SHP77 (cell line): ENCODE measurements around the gene ATXN3L.

Source experiments
- DNase-seq, 2 experiments: peaks; one replicate each; lab custom pipeline; 2025; lab: John Stamatoyannopoulos, UW

Gene ATXN3L

DNA sequence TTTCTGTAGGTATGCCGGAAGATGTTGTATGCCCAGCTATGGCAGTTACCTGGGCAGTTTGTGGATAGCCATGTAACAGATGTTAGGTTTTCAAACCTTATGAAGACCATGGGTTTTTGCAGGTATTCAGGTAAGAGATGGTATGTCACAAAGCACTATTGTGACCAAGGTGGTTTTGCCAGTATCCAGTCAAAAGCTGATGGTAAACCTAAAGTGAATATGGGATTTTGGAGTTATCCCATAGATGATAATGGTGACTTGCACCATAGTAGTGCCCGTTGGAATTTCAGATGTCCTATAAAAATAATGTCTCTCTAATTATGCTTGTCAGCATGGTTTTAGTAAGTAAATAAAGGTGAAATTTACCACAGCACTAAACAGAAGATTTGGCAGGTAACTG, at the start of gene ATXN3L:
Gene ATXN3L (minus strand): TSS at position 101 of the 400 bp plus-strand sequence. CDS start 119 bp downstream, outside the sequence.
- DNase-seq = no peak

DNA sequence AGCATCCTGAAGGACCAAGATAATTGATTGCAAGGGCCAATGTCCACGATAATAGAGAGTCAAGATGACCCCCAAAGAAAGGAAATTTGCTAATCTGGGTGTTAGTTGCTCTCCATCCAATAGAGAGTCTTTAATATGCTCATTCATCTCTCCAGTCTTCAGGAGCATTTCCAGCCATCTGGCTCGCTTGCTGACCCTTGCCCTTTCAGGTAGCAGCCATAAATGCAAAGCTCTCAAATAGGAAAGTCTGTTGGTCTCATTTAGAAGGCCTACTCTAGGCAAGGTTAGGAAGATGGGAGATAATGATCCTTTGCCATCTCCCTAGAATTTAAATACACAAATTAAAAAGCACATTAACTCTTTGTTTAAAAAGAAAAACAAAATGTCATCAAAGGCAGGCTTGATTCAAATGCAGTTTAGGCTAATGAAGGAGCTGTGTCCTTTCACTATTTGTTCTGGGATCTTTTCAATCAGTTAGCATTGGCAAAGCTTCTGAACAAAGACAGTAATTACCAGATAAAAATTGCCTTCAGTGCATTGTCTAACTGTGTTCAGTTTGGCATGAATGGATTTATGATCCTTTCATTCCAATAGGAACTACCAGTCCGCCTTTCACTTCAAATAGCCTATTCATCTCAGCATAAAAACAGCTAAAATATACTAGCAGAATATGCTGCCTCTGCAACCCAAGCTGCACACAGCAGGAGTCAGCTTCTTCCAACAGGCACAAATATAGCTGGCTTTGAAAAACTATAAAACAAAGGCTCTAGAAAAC, 49.6 kb upstream of the ATXN3L start:
- DNase-seq = no peak

DNA sequence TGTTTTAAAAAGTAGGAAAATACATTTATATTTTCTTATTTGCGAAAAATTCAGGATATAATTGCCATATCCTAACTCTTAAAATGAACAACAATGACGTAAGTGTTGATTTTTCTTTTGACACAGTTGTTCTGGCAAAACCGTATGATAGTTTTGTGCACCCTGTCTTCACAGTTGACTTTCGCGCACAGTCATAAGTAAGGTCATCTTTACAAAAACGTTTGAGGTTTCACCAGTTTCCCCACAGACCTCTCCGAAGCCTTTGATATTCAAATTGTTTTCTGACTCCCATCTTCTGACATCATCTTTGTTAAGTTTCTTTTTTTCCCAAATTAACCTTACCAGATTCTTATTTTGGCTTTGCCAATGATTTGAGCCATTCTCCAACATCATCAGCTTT, 48.1 kb upstream of the ATXN3L start:
- no peak for DNase-seq

DNA sequence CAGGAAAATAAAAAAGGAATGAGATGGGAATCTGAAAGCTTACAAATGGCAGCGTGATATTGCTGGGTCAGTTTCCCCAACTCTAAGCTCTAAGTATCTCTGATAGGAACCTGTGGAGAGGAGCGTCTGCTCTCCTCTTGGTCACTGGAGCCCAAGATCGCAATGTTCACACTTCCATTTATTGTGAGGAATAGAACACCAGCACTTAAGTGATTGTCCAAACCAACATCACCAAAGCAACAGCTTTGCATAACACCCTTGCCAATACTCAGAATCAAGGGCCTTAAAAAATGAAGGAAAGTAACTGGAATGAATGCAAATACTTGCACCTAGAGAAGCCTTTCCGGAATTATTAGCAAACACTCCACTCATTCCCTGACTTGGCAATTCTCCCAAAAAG, 46.8 kb upstream of the ATXN3L start:
- DNase-seq = no peak

DNA sequence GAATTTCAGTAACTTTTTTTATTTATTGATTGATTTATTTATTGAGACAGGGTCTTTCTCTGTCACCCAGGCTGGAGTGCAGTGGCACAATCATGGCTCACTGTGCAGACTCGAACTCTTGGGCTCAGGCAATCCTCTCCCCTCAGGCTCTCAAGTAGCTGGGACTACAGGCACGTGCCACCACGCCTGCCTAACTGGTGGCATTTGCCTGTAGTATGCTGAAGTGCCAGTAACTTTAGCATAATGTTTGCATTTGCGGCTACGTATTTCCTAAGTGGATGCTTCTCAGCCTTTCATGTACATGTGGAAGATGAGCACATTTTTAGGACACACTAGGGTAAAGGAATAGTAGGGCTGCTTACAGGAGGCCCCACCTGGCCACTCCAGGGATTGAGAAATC, 45.3 kb upstream of the ATXN3L start:
- DNase-seq = no peak

DNA sequence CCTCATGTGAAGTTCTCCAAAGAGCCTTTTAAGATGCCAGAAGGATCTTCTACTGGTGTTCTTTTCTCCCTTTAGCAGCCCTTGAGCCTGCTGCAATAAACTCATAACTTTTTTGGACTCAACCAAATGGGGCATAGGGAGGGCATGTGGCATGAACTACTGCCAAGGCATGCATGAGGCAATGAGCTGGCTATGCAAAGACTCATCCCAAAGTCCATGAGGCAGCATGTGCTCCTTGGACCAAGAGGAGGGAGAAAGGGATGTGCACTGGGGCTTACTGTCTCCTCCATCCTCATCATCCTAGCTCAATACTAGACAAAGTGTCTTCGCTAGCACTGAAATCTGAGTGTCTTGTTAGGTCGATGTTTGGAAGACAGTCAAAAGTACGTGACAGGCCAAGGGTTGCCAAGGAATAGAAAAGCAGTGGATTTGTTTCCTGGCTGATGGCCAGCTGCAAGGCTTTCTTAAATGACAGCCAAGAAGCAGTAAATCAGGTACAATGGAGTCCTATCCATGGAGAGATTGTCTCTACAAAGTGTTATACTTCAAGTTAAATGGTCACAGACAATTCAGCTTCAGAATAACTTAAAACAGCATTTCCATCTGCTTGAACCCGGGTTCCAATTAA, 44.5 kb upstream of the ATXN3L start:
- no peak for DNase-seq

DNA sequence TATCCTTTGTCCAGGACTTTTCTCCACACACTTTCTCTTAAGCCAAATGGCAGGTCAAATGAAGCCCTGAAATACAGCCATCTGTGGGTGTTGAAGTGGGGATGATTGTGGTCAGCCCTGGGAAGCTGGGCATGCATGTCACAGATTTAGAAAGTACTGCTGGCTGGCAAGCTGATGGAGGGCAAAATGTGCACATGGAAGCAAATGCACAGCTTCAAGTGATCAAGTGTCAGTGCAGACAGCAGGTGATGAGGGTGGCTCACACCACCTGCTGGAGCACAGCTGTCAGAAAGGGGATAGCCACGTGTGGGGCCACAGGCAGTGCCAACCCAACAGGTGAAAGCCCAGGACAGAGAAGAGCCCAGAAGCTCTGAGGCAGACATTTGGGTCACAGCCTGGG, 40.3 kb upstream of the ATXN3L start:
- peak; percentile 64 to 70 for DNase-seq

DNA sequence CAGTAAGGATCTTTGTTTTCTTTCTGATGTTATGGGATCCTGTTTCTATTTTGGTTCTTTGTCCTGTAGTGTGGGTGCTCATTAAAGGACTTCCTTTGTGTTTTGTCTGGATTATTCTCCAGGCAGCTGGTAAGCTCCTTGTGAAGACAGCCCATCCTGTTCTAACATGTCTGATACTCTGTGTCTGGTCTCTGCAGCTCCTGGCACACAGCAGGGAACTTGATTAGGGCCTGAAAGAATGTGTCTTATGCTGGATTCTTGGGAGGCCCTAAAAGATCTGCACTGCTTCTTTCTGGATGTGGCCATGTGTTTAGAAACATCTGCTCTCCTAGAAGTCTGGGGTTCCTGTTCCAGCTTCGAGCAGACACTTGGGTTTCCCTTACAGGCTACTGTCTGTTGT, 38.1 kb upstream of the ATXN3L start:
- DNase-seq = peak in 1 of 2 experiments; percentile 45

DNA sequence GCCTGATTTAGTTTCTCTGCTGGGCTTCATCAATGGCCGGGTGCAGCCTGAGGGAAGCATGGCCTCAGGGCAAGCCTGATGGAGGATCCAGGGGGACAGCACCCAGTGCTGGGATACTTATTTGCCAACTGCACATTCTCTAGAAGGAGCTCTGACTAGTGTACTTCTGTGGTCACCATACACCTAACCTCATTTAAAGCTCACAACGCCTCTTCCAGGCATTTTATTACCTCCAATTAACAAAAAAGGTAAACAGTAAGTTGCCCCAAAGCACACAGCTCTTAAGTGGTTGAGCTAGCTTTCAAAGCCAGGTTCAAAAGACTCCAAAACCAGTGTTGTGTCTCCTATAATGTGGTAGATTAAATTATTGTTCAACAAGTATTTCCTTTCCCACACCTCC, 26.8 kb upstream of the ATXN3L start:
- DNase-seq = no peak

DNA sequence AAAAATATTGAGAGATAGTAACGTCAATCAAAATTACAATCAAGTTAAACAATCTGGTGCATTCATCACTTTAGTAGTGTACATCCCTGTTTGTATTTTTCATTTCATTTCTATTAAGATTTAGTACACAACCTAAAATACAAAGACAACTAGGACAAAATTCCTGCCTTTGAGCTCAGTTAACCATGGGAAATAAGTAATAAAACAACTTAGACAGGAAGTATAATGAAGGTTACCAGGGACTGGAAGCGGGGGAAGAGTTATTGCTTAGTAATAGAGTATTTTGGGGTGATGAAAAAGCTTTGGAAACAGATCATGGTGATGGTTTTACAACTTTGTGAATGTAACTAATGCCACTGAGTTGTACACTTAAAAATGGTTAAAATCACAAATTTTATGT, 25.6 kb upstream of the ATXN3L start:
- DNase-seq = no peak

DNA sequence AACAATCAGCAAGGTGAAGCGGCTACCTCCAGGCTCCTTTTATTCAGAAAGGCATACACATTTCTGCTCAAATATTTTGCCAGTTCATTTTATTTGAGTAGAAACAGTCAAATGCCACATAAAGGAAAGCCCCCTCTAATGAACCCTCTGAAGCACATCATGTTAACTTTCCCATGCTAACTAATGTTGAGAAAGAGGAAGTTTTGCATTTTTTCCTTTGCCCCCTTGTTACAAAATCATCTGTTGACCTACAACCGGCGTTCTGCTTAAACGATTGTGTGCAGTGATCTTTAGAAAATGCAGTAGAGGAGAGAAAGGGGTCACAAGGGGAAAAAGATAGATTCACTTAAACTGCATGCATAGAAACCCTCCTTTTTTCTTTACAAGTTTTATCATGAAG, 25.2 kb upstream of the ATXN3L start:
- no peak for DNase-seq

DNA sequence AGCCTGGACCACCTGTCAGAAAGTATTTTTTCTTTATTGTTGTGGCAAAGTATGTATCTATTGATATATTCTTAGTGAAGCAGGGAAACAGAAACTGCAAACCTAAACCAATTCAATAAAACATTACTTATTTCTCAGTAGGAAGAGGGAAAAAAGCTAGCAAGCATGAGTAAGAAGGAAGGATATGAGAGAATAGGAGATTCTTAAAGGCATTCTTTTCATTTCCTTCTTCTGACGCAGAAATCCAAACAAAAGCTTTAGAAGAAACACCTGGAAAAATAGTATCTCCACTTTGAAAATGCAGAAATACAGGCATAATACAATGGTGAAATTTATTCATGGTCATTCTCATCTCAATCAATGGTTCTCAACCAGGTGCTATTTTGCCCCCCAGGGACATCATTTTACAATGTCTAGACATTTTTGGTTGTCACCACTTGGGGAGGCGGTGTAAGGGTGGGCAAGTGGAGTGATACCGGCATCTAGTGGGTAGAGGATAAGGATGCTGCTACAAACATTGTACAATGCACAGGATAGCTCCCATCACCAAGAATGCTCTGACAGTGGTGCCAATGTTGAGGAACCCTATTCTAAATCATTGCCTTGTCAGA, 21.7 kb upstream of the ATXN3L start:
- DNase-seq = no peak

DNA sequence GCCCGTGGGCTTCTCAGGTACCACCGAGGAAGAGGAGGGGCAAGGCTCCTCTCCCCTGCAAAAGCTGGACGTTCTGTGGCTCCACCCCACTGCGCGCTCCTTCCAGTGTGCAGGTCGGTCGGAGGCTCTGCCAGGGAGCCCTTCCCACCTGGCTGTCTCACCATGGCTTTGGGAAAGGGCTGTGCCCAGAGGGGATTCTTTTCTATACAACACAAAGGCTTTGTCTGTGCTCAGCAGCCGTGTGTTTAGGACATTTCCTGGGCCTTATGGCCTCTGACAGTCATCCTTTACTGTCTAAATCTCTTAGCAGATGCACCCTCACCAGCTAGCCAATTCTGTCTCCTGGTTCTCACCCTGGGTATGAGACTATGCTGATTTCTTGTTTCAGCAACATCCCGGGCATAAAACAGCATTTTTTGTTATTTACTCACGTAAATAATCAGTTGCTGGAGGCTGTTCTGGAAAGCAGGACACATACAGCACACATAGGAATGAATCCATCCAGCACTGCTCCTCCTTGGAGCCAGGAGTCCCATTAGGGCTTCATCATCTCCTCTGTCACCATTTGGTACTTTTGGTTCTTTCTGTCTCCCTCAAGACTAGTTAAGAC, 20.4 kb upstream of the ATXN3L start:
- no peak for DNase-seq

DNA sequence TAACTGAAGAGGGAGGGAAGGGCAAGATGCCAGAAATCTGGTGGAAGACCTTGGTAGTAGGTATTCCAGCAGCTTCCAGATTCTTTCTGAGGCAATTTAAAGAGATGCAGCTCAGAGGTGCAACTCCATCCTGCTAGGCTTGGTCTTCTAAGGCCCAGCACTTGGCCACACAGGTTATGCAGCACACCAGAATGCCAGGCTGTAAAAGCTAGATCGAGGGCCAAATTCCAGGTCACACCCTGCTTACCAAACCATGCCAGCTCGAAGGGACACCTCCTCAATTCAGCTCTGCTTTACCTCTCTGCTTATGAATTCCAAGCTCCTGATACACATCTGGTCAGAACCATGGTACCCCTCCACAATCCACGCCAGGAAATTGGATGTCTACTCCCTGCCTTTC, 19.8 kb upstream of the ATXN3L start:
- no peak for DNase-seq

DNA sequence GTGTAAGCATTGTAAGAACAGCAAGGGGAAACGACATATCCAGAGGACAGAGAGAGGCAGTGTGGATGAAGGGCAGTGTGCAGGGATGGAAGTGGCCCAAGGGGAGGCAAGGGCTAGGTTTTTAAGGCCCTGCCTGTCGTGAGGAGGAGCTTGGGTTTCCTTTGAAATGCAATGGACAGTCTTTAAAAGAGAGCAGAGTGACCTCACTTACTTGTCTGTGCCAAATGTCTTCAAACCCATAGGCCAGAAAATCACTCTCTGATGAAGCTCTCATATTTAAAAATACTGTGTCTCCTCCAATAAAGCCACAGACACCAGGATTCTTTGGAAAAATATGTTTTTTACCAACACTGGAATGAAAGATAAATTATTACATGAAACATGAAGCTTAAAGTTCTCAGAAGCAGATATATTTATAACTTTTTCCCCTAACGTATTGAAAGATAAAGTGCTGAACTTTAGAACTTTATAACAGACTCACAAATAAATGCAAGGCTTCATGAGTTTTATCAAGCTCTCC, 19.2 kb upstream of the ATXN3L start:
- no peak for DNase-seq

DNA sequence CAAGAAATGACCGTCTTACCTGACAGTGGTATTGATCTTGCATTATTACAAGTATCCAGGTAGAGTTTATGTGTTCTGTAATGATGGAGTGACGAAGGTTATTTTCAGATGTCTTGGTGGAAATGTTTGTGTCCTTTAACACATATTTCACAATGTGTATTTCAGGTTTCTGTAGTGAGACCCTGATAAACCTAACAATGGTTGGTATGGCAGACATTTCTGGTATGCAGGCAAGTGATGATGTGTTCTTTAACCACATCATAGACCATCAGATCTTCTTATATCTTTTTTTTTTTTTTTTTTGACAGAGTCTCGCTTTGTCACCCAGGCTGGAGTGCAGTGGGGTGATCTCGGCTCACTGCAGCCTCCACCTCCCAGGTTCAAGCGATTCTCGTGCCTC, 14.6 kb upstream of the ATXN3L start:
- no peak for DNase-seq

DNA sequence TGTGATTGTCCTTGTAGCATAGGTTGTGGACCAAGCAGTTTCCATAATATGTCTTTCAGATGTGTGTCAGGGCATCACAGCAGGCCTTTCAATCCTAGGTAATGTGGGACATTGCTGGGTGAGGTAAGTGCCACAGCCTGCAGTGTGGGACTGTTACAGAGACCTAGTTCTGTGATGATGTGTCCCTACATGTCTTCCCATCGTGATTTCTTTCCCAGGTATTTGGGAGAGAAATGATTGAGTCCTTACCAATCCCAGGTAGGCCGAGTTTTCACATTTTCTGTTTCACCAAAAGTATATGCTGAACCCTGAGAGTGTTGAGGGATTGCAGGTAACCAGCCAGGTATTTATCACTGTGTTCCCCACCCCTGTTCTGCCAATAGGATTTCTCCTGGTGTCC, 10.6 kb upstream of the ATXN3L start:
- no peak for DNase-seq

DNA sequence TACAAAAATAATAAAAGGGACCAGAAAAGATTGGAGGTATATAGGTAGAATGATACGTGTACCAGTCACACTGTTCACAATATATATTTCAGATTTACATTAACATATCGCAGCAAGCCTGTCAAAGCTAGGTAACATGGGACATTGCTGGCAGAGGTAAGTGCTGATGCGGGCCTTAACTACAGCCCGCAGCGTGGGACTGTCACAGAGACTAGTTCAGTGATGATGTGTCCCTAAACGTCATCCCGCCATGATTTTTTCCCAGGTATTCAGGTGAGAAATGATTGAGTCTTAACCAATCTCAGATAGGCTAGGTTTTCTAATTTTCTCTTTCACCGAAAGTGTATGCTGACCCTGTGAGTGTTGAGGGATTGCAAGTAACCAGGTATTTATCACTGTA, 7.8 kb upstream of the ATXN3L start:
- no peak for DNase-seq

DNA sequence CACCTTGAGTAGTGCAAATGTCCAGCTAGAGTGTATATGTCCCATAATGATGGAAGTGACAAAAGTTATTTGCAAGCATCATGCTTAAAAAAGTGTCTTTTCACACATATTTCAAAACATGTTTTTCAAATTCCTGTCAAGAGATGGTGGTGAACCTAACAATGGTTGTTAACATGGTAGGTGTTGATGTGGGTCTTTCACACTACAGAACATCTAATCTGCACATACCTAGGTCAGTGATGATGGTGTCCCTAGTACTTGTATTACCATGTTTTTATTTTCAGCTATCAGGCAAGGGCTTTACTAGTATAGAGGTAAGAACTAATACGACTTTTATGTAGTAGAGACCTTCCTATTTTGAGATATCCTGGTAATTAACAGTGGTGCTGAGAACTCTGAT, 3.4 kb upstream of the ATXN3L start:
- DNase-seq = no peak

DNA sequence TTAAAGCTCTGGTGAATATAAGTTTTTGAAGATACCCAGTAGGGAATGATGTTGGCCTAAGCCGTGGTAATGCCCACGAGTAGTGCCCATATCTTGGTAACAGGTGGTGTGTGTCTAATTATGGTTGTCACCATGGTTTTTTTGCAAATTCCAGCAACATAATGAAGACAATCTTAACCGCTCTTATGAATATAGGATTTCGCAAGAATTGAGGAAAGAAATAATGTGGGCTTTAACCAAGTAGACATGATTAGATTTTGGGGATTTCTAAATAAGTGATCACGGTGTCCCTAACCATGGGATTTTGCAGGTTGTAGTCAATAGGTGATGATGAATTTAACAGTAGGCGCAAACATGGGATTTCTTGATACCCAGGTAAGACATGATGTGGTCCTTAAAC, 2.5 kb downstream of the ATXN3L start:
- DNase-seq = no peak

DNA sequence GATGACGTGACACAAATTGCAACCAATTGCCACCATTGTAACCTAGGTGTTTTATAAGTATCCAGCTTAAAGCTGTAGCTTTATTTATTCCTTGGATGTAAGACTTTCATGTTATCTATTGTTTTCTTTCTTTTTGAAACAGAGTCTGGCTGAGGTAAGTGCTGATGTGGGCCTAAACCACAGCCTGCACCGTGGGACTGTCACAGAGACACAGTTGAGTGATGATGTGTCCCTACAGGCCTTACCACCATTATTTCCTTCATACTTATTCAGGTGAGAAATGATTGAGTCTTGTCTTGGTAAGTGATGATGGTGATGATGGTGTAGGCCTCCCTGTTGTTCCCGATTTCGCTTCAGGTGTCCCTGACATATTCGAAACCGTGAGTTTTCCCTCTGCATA, 8.3 kb downstream of the ATXN3L start:
- DNase-seq = no peak

DNA sequence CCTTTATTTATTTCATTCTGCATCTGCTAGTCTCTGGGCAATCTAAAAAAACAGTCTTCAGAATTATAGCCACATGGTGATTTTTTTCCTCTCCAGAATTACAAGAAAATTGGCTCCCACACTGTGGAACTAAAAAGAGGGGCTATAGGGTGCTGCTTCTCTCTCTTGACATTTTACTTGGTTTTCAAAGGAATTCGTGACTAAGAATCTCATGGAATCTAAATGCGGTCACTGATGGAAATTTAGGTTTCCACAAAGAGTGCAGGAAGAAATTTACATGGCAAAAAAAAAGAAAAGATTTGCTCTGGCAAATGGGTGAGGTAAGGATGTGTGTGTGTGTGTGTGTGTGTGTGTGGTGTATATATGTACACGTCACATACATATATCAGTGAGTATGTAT, 10.2 kb downstream of the ATXN3L start:
- DNase-seq = no peak

DNA sequence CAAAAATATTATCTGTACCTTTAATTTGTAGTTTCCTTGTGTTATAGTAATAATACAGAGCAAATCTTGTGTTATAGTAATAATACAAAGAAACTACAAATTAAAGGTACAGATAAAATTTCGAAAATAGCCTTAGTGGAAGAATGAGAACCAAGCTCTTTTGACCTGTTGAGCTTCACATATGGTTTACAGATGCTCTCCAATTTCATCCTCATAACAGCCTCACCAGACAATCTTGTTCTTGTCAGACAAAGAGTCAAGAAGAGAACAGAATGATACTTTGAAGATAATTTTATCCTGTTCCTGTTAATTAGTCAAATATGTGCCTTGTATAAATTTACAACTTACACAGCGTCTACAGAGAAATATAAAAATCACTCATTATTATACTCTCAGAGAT, 12.8 kb downstream of the ATXN3L start:
- no peak for DNase-seq
